GM21390 (cell line): Measurements from ENCODE around the gene TMEM131L.

Experiments used
- ATAC-seq: cut with Tn5 transposase; IDR thresholded peaks from one replicate; pipeline ENCODE4 v1.9.1; 2021; ENCODE audit not compliant: unreplicated experiment

The TMEM131L gene

GRCh38 chr4:153474251-153474650 is 8.1 kb downstream of the TMEM131L start:
- no peak for ATAC-seq

- ATAC-seq = no peak
Observed at GRCh38 chr4:153476829-153477574, 10.8 kb downstream of the TMEM131L start.

- no peak for ATAC-seq
Observed at GRCh38 chr4:153479101-153479500, 12.9 kb downstream of the TMEM131L start.

GRCh38 chr4:153480704-153481103 is 14.5 kb downstream of the TMEM131L start:
- ATAC-seq = no peak

GRCh38 chr4:153481478-153481877 is 15.3 kb downstream of the TMEM131L start:
- no peak for ATAC-seq

- ATAC-seq = no peak
Observed at GRCh38 chr4:153483432-153484418, 17.6 kb downstream of the TMEM131L start.

- no peak for ATAC-seq
Observed at GRCh38 chr4:153485359-153485758, 19.2 kb downstream of the TMEM131L start.

GRCh38 chr4:153485860-153486259 is 19.7 kb downstream of the TMEM131L start:
- ATAC-seq = no peak

- no peak for ATAC-seq
Observed at GRCh38 chr4:153486281-153487151, 20.4 kb downstream of the TMEM131L start.

- ATAC-seq = peak; percentile 47
Observed at GRCh38 chr4:153488006-153488891, 22.1 kb downstream of the TMEM131L start.

- ATAC-seq = no peak
Observed at GRCh38 chr4:153489856-153490558, 23.8 kb downstream of the TMEM131L start.

- no peak for ATAC-seq
Observed at GRCh38 chr4:153490985-153491483, 24.9 kb downstream of the TMEM131L start.

GRCh38 chr4:153494562-153494961 is 28.4 kb downstream of the TMEM131L start:
- no peak for ATAC-seq

GRCh38 chr4:153495480-153496193 is 29.5 kb downstream of the TMEM131L start:
- no peak for ATAC-seq

- ATAC-seq = peak; percentile 48
Observed at GRCh38 chr4:153497091-153497531, 31.0 kb downstream of the TMEM131L start.

- ATAC-seq = peak; percentile 58
Observed at GRCh38 chr4:153497988-153498967, 32.1 kb downstream of the TMEM131L start.

GRCh38 chr4:153499005-153499404 is 32.8 kb downstream of the TMEM131L start:
- ATAC-seq = no peak
